Amygdala (tissue), 56 donors: ENCODE data around the gene CRY2.
"Not testable (repeated sequence)": the region's sequence is repeated elsewhere in the genome, so short reads cannot be mapped to it uniquely, and the experiment has no call there.

ENCODE experiments used
- DNase-seq, 56 donors: peaks; one replicate each; lab custom pipeline; 2025; lab: John Stamatoyannopoulos, UW

CRY2 gene

DNA sequence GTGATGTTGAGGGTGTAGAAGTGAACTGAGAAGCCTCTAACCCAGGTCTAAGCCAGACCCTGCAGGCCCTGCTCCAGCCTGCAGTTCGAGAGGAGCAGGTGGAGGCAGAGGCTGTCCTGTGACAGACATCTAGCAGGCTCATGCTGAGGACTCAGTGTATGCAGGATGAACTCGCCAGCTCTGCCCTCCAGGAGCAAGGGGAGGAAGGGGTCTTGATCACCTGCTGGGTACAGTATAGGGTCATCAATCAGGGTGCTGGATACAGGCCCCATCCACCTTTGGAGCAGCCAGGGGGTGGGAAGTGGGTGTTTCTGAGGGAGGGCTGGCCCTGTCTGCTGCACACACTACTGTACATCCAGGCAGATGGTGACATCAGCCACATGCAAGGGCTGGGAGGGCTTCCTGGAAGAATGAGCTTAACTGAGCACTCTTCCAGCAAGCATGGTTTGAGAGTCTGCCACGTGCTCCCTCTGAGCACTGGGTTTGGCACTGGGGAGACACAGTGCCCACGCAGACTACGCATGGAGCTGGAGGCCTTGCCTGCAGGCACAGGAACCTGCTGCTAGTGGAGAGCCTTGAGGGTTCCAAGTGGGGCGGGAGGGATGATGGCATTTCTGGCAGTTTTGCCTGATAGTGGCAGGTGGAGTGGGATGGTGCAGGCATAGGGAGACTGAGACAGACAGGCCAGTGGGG, 47.4 kb downstream of the CRY2 start:
- peak in 1 of 56 donors; percentile 16 for DNase-seq

DNA sequence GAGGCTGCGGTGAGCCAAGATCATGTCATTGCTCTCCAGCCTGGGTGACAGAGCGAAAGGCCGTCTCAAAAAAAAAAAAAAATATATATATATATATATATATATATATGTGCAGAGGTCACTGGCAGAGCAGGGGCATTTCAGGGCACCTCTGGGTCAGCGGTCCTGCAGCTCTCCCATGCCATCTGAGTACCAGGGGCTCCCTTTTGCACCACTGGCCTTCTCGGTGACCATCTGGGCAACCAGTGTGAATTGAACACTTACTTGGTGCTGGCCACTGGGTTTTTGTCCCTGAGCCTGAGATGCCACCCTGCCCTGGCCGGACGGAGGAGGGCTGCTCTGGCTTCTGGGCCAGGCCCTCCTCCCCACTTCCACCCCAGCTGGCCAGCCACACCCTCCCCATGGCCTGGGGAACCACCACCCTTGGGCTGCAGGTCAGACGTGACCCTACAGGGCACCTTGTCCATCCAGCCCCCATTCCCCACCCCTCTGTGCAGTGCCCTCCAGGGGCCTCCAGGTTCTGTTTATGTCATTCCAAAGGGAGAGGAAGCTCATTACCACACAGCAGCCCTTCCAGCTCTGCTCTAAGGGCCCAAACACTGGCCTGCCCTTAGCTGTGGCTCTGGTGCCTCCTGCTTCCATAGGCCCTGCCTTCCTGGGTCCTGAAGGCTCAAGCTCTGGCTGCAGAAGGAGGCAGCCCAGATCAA, 48.4 kb downstream of the CRY2 start:
- no peak for DNase-seq

DNA sequence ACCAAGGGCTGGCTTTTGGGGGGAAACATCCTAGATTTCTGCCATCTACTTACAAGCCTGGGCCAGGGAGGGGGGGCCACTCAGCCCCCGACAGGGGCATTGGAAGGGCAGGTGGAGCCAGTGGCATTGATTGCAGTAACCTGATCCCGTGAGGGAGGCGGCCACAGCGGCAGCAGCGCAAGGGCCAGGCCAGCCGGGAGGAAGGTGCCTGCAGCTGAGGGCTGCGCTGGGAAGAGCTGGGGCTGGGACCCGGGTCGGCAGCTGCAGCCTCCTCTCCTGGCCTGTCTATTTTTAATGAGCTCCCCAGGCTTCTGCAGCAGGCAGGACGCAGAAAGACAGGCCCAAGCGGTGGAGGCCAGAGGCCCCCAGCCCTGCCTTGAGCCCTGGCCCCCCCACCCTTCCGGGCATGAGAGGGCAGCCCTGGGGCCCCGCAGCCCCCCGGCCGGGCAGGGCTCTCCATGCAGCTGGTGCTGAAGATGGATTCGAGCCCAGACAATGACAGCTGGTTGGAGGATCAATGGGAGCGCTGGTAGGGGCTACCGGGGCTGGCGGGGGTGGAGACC, 49.2 kb downstream of the CRY2 start:
- DNase-seq, result peak in 15 of 56 donors; percentile 24 to 61 (median 45)

DNA sequence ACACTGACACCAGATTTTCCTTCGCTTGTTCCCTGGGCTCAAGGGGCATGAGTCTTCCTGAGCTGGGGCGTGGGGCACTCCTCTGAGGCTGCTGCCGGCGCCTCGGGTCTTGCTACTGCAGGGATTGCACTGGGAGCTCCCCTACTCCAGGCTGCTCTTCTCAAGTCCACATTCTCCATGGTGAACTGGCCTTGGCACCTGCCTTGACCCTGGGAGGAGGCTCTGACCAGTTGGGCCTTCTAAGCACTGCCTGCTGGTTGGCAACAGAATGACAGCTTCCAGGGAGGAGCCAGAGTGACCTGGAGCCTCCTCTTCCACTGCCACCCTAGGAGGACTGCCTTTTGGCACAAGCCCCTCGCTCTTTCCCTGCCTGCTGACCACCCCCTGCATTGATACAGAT, 50.3 kb downstream of the CRY2 start:
- no peak for DNase-seq

DNA sequence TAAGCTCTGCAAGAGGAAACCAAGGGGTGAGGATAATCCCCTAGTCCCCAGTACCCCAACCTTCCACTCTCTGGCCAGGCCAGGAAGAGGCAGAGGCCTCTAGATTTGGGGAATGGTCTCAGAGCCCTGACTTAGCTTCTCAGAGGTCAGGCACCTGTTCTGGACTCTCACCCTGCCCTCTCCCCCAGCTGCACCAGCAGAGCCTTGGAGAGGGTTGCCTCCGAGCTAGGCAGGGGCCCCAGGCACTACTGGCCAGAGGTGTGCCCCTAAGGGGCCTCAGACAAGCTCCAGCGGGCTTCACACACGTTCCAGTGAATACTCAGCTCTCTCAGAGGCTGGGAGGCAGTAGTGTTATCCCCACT, 51.8 kb downstream of the CRY2 start:
- no peak for DNase-seq

DNA sequence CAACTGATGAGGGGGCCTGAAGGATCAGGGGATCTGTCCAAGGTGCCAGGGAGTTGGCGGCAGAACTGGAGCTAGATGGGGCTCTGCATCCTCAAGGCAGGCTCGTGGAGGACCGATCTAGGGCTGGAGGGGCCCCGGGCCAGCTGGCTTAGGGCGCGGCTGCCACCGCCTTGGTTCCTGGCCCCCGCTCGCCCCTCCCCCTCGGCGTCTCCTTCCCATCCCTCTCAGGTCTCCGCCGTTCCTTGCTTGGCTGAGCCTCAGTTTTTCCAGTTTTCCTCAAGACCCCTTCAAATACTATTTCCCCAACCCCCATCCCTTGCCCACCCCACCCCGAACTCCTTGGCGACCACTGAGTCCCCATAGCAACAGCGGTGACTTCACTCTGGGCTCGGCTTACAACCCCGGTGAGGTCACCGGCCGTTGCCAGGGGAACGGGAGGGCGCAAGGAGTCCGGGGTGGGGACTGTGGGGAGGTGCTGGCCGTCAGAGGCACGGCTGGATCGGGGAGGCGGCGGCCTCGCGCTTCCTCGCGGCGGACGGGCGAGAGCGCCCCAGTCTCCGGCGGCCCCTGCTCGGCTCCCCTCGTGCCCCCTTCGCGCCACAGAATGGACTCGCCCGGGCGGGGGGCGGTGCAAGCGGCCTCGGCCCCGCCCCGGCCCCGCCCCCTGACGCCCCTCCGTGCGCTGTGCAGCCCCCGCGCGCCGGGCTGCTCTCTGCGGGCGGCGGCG, 52.3 kb downstream of the CRY2 start:
- DNase-seq, result peak; percentile 27 to 97 (median 87)

DNA sequence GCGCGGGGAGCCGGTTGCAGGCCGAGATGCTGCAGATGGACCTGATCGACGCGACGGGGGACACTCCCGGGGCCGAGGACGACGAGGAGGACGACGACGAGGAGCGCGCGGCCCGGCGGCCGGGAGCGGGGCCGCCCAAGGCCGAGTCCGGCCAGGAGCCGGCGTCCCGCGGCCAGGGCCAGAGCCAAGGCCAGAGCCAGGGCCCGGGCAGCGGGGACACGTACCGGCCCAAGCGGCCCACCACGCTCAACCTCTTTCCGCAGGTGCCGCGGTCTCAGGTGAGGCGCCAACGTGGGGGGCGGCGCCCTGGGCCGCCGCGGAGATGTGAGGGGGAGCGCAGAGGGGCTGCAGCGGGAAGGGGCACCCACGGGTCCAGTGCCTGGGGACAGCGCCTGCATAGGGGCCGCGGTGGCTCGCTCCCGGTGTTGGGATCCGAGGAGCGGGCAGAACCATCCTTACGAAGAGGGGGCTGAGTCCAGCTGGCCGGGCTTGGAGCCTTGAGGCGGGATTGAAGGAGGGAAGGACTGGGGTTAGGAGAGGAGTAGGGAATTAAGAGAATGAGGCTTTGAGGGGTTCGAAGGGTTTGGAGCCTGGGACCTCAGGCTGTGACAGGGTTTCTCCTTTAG, 53.0 kb downstream of the CRY2 start:
- DNase-seq, result not testable (repeated sequence)

DNA sequence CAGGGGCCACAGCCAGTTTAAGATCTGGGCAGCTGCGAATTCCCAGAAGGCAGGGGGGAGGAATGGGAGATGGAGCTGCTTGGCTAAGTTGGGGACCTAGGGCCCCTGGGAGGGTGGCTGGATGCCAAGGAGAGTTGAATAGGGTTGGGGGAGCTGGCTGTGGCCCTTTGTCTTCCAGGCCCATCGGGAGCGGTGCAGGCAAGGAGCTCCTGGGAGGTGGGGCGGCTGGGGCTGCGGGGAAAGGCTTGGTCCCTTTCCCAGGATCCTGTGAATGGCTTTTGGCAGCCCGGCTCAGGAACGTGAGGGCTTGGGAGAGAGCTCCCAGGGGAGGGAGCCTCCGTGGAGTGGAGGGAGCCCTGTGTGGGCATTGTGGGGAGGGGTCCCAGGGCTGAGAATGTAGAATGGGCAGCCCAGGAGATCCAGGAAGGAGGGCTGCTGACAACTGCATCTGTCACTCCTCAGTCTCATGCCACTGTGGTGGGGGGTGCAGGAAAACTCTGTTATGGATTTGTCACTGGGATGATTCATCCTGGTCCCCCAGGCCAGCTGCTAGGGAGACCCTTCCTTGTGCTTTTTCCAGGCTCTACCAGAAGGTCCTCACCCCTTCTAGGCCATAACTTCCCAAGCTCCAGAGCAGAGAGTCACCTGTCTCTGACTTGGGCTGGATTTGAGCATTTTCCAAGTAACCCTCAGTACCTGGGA, 53.8 kb downstream of the CRY2 start:
- DNase-seq, result peak in 49 of 56 donors; percentile 21 to 85 (median 63)

DNA sequence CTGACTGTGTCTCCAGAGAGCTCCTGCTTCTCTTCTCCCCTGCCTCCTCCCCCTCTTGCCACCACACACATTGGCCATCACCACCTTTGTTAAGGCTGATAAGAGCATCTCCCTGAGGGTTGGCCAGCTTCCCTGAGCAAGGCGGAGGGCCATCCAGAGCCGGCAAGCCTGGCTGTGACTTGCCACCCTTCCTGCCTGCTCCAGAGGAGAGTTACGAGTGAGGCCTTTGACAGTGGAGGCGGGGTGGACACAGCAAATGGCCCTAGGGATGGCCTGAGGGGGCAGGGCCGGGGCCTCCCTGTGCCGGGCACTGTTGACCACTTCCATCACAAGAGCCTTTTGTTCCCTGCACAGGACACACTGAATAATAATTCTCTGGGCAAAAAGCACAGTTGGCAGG, 54.4 kb downstream of the CRY2 start:
- DNase-seq, result peak in 51 of 56 donors; percentile 35 to 94 (median 77)

DNA sequence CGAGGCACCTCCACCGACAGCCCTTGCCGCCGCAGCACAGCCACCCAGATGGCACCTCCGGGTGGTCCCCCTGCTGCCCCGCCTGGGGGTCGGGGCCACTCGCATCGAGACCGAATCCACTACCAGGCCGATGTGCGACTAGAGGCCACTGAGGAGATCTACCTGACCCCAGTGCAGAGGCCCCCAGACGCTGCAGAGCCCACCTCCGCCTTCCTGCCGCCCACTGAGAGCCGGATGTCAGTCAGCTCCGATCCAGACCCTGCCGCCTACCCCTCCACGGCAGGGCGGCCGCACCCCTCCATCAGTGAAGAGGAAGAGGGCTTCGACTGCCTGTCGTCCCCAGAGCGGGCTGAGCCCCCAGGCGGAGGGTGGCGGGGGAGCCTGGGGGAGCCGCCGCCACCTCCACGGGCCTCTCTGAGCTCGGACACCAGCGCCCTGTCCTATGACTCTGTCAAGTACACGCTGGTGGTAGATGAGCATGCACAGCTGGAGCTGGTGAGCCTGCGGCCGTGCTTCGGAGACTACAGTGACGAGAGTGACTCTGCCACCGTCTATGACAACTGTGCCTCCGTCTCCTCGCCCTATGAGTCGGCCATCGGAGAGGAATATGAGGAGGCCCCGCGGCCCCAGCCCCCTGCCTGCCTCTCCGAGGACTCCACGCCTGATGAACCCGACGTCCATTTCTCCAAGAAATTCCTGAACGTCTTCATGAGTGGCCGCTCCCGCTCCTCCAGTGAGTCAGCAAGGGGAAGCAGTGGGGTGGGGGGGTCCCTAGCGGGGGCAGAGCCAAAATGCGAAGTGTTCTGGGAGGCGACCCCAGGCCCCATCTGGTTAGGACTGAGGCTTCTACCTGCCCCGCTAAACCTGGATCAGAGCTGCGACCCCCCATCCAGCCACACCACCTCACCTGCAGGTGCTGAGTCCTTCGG, 55.4 kb downstream of the CRY2 start:
- no peak for DNase-seq

DNA sequence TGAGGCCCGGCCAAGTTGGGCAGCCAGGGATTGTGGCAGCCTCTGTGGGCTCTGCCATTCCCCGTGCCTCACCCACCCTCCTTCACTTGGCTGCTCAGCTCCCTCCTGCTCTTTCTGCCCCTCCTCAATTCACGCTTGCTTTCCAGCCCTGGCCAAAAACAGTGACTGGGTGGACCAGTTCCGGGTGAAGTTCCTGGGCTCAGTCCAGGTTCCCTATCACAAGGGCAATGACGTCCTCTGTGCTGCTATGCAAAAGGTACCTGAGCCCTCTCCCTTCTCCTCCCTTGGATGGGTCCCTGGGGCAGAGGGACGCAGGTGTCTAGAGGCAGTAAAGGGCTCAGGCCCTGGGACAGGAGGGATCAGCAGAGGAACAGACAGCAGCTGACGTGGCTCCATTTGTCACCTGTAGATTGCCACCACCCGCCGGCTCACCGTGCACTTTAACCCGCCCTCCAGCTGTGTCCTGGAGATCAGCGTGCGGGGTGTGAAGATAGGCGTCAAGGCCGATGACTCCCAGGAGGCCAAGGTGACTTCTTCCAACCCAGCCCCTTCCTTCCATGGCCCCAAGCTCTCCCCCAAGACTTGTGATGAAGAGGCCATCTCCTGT, 57.1 kb downstream of the CRY2 start:
- no peak for DNase-seq

DNA sequence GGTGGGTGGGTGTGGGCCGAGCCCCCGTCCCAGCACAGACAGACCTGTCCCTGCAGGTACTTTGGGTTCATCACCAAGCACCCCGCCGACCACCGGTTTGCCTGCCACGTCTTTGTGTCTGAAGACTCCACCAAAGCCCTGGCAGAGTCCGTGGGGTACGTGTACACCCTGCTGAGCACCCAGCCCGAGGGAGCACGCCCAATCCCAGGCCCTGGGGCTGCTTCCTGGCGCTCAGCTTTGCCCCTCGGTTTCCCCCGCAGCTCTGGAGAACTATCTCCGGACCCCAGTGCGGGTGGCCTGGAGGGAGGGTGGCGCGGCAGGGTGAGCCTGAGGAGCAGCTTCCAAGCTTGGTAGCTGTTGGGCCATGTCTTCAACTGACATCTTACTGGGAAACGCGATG, 57.8 kb downstream of the CRY2 start:
- DNase-seq, result no peak

DNA sequence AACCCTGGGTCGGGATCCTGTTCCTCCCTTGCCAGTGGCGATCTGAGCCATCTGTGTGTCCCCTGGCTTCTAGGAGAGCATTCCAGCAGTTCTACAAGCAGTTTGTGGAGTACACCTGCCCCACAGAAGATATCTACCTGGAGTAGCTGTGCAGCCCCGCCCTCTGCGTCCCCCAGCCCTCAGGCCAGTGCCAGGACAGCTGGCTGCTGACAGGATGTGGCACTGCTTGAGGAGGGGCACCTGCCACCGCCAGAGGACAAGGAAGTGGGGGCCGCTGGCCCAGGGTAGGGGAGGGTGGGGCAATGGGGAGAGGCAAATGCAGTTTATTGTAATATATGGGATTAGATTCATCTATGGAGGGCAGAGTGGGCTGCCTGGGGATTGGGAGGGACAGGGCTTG, 58.3 kb downstream of the CRY2 start:
- DNase-seq, result not testable (repeated sequence)

DNA sequence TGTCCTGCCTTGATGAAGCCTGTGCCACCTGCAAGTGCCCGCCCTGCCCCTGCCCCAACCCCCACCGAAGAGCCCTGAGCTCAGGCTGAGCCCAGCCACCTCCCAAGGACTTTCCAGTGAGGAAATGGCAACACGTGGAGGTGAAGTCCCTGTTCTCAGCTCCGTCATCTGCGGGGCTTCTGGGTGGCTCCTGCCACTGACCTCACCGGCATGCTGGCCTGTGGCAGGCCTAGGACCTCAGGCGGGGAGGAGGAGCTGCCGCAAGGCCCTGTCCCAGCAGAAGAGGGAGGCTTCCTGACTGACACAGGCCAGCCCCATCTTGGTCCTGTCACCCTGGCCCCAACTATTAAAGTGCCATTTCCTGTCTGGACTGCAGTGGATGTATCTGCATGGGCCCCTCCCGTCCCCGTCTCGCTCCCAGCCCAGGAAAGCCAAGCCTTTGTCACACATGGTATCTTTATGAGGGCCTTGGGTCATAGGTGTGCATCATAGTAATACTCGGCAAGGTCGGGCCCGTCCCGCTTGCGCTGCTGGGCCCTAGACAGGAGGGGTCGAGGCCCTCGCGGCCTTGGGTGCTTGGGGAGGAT, 58.9 kb downstream of the CRY2 start:
- DNase-seq, result no peak

DNA sequence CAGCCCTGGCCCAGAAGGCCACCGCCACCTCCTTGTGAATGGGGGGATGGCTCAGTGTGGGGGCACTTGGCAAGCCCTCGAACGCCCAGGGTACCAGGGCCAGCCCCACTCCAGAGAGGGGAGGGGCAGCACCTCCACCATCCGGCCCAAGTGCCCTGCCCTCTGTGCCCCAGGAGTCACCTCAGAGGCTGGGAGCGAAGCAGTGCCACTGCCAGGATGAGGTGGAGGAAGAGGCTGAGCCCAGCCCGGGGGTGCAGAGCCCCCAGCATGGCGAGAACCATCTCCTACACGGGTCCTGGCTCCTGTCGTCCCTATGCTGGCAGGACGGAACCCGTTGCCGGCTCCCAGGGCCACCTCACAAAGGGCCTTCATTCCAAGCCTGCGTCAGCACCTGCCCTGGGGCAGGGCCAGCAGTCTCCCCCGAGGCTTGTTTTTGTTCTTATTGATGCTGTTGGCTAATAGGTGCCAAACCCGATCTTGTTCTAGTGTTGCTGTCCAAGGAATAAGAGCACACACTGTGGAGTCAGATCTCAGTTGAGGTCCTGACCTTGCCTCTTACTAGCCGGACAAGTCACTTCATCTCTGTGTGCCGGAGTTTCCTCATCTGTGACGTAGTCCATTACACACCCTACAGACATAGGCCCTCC, 59.8 kb downstream of the CRY2 start, which contains the start of gene FREY1:
Gene FREY1 (minus strand): TSS at position 307 of the 647 bp plus-strand sequence. CDS start 26 bp downstream, at position 281.
- peak in 9 of 56 donors; percentile 25 to 52 (median 41) for DNase-seq

DNA sequence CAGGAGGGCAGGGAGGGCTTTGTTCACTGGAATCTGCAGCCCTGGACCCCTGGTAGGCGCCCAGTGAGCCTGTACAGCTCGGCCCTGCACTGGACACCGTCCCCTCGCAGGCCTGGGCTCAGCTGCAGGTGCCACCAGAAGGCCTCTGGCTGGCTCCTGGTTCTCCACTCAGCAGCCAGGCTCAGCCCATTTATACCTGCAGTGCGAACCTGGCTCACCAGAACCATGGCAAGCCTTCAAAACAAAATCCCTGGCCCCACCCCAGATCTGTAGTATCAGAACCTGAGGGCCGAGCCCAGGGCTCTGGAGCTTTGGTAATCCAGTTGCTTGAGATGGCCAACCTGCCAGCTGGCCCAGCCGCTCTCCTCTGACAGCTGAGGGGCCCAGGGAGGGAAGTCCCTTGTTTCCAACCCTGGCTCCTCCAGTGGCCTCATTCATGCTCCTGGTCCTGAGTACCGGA, 60.7 kb downstream of the CRY2 start:
- DNase-seq, result peak in 19 of 56 donors; percentile 16 to 63 (median 37)
